SU-DHL-6 (cell line): ENCODE measurements around the gene CPVL.

ENCODE experiments used
- H2AFZ ChIP-seq: fragments of 200-600 bp; sonication (generic); 2 replicates; pipeline ENCODE4 v1.6.1; 2014; ENCODE audit warnings: low read depth, mild to moderate bottlenecking, moderate library complexity, mixed read lengths, antibody characterized with exemption, low read length; ENCODE audit not compliant: severe bottlenecking
- H3F3A ChIP-seq: fragments of 200-600 bp; shearing (Covaris generic); 2 replicates; pipeline ENCODE4 v1.6.0; 2016; ENCODE audit warnings: antibody characterized with exemption, mild to moderate bottlenecking; ENCODE audit not compliant: insufficient read depth
- H3K27ac ChIP-seq: fragments of 200-600 bp; sonication (generic); 2 replicates; pipeline ENCODE4 v1.5.1; 2016; ENCODE audit warnings: low read depth, mild to moderate bottlenecking, low read length, moderate library complexity, mixed read lengths
- H3K27me3 ChIP-seq: fragments of 200-600 bp; sonication (generic), shearing (Covaris generic); 2 replicates; pipeline ENCODE4 v1.6.0; 2014; ENCODE audit warnings: mild to moderate bottlenecking, low read length
- H3K36me3 ChIP-seq: fragments of 200-600 bp; sonication (generic); 2 replicates; pipeline ENCODE4 v1.6.1; 2014; ENCODE audit warnings: mild to moderate bottlenecking, low read length, mixed read lengths
- H3K4me2 ChIP-seq: fragments of 300-600, 200-600 bp; shearing (Covaris generic), sonication (generic); 2 replicates; pipeline ENCODE4 v1.6.0; 2014; ENCODE audit warnings: low read length, low read depth, mild to moderate bottlenecking; ENCODE audit not compliant: poor library complexity, severe bottlenecking
- H3K4me3 ChIP-seq: fragments of 200-600 bp; sonication (generic); 2 replicates; pipeline ENCODE4 v1.5.1; 2014; ENCODE audit warnings: antibody characterized with exemption, low read length, mild to moderate bottlenecking, mixed read lengths; ENCODE audit not compliant: insufficient read depth, poor library complexity, severe bottlenecking
- H3K79me2 ChIP-seq: fragments of 200-600 bp; sonication (generic); 2 replicates; pipeline ENCODE4 v1.6.1; 2014; ENCODE audit warnings: mild to moderate bottlenecking, low read length, moderate library complexity; ENCODE audit not compliant: insufficient read depth
- H3K9ac ChIP-seq: fragments of 200-600 bp; sonication (generic); 2 replicates; pipeline ENCODE4 v1.7.0; 2014; ENCODE audit warnings: mild to moderate bottlenecking, low read length
- H3K9me2 ChIP-seq: fragments of 200-600 bp; sonication (generic); replicated peaks from 2 replicates; pipeline ENCODE4 v1.6.1; 2014; ENCODE audit warnings: low read length; ENCODE audit not compliant: insufficient read depth
- H3K9me3 ChIP-seq: fragments of 200-600 bp; sonication (generic); 2 replicates; pipeline ENCODE4 v1.6.1; 2014; ENCODE audit warnings: low read length, mixed read lengths; ENCODE audit not compliant: insufficient read depth
- H4K20me1 ChIP-seq: fragments of 200-600 bp; sonication (generic); 2 replicates; pipeline ENCODE4 v1.6.1; 2014; ENCODE audit warnings: low read depth, mild to moderate bottlenecking, antibody characterized with exemption, low read length, moderate library complexity, mixed read lengths
- CTCF ChIP-seq: fragments of 200-600 bp; sonication (generic); IDR thresholded peaks from one replicate; pipeline ENCODE4 v1.5.1; 2017; ENCODE audit warnings: antibody characterized with exemption, mild to moderate bottlenecking, low read length, moderate library complexity; ENCODE audit not compliant: insufficient read depth, poor library complexity, severe bottlenecking
- EZH2phosphoT487 ChIP-seq: fragments of 200-600 bp; sonication (generic), shearing (Covaris generic); conservative IDR thresholded peaks from 2 replicates; pipeline ENCODE4 v1.6.1; 2018; ENCODE audit warnings: mild to moderate bottlenecking, antibody characterized with exemption, low read length, moderate library complexity, mixed read lengths

CPVL gene

GRCh38 chr7:29071203-29071874, 75.0 kb downstream of the CPVL start:
- no peaks in the 10 kb centered on the region for H3K27me3 ChIP-seq
- H3K9me3 ChIP-seq, result no peaks in the 10 kb centered on the region
- no peak overlapping the region for H2AFZ ChIP-seq
- no peak overlapping the region for H3K4me2 ChIP-seq
- TF ChIP-seq EZH2phosphoT487, result no peak
- TF ChIP-seq CTCF, result no peak
- no peaks in the 10 kb centered on the region for H3K9me2 ChIP-seq
- no peaks in the 10 kb centered on the region for H4K20me1 ChIP-seq
- no peaks in the 10 kb centered on the region for H3K36me3 ChIP-seq
- no peak overlapping the region for H3K27ac ChIP-seq
- no peaks in the 10 kb centered on the region for H3K79me2 ChIP-seq
- H3F3A ChIP-seq, result no peaks in the 10 kb centered on the region
- H3K9ac ChIP-seq, result no peak overlapping the region
- H3K4me3 ChIP-seq, result no peak overlapping the region

GRCh38 chr7:29066641-29067040, 79.7 kb downstream of the CPVL start:
- H3K9me3 ChIP-seq, result no peaks in the 10 kb centered on the region
- no peak overlapping the region for H2AFZ ChIP-seq
- no peak overlapping the region for H3K9ac ChIP-seq
- H3K27me3 ChIP-seq, result 0 out of 2 replicates have a peak, but pooled peaks cover 5% of the 10 kb centered on the region
- H3K36me3 ChIP-seq, result no peaks in the 10 kb centered on the region
- H4K20me1 ChIP-seq, result no peaks in the 10 kb centered on the region
- H3K4me3 ChIP-seq, result no peak overlapping the region
- no peak for TF ChIP-seq EZH2phosphoT487
- TF ChIP-seq CTCF, result no peak
- H3K4me2 ChIP-seq, result no peak overlapping the region
- no peak overlapping the region for H3K27ac ChIP-seq
- no peaks in the 10 kb centered on the region for H3K9me2 ChIP-seq
- H3F3A ChIP-seq, result no peaks in the 10 kb centered on the region
- H3K79me2 ChIP-seq, result no peaks in the 10 kb centered on the region

GRCh38 chr7:29065181-29065857, 81.0 kb downstream of the CPVL start:
- H3K4me3 ChIP-seq, result no peak overlapping the region
- H3K27ac ChIP-seq, result no peak overlapping the region
- no peak overlapping the region for H3K4me2 ChIP-seq
- 0 out of 2 replicates have a peak, but pooled peaks cover 5% of the 10 kb centered on the region for H3K27me3 ChIP-seq
- TF ChIP-seq EZH2phosphoT487 (no peak), CTCF (no peak)
- no peaks in the 10 kb centered on the region for H3F3A ChIP-seq
- H2AFZ ChIP-seq, result no peak overlapping the region
- no peaks in the 10 kb centered on the region for H3K36me3 ChIP-seq
- no peaks in the 10 kb centered on the region for H3K9me2 ChIP-seq
- no peaks in the 10 kb centered on the region for H3K9me3 ChIP-seq
- no peaks in the 10 kb centered on the region for H4K20me1 ChIP-seq
- no peak overlapping the region for H3K9ac ChIP-seq
- H3K79me2 ChIP-seq, result no peaks in the 10 kb centered on the region
